Lower leg skin (tissue), 4 donors: ENCODE data around the gene ALPK1. TPM values are rescaled to one million over a fixed set of nuclear protein-coding genes. Genes with fewer than 3 reads are reported as not detected.
"Not testable (repeated sequence)": the region's sequence is repeated elsewhere in the genome, so short reads cannot be mapped to it uniquely, and the experiment has no call there.

Source experiments
- DNase-seq, 2 donors: peaks; one replicate each; pipeline ENCODE4 v3.0.0-alpha.2; 2019; ENCODE audit warnings: low spot score in 2 of 2
- H3K4me3 ChIP-seq: fragments of 200-600 bp; sonication (generic); 2 replicates; pipeline ENCODE4 v1.5.1; 2017; ENCODE audit warnings: mild to moderate bottlenecking, low read depth; ENCODE audit not compliant: poor library complexity, severe bottlenecking
- CTCF ChIP-seq, 3 donors: fragments of 450-650 bp; IDR thresholded peaks; one replicate each; pipeline ENCODE4 v1.5.1; 2016; ENCODE audit warnings: antibody characterized with exemption in 3 of 3, mild to moderate bottlenecking in 3 of 3, moderate library complexity in 2 of 3
- POLR2A ChIP-seq, 2 donors: fragments of 450-650 bp; IDR thresholded peaks; one replicate each; pipeline ENCODE4 v1.6.1; 2016 to 2017; ENCODE audit warnings: antibody characterized with exemption in 2 of 2, mild to moderate bottlenecking in 1 of 2, moderate library complexity in 1 of 2
- WGBS, 2 donors: methylation state at CpG; one replicate each; pipeline ENCODE4 v1.1.5; 2018; 5-methylcytosine and 5-hydroxymethylcytosine counted together
- intact Hi-C: fragments of 100-400 bp; cut with DNase I; formaldehyde crosslinking; loops from one replicate; pipeline ENCODE4 v1.15.0; 2023; ENCODE audit warnings: low total_unique reads
- total RNA-seq, 4 donors: library from RNA; depleted of rRNA; stranded (reverse); fragments of >200 nt; gene quantifications; one replicate each; pipeline ENCODE4 v1.1.0, GENCODE V29; 2016

The ALPK1 gene
- total RNA-seq, 4 donors from 2014 or later: 15.9 to 24.0 (median 19.7) TPM

GRCh38 chr4:112422644-112423043 lies 125.5 kb downstream of the ALPK1 start:
- DNase-seq: no peak
- WGBS, 2 donors: 81 to 89% methylated on average over 2 of the region's 2 CpGs
- intact Hi-C loops: no loop called here
- no peak overlapping the region for H3K4me3 ChIP-seq
- TF ChIP-seq POLR2A (IDR thresholded peaks at IDR 0.05) (no peak), CTCF (IDR thresholded peaks at IDR 0.05) (no peak)

GRCh38 chr4:112423591-112423990 lies 126.4 kb downstream of the ALPK1 start:
- WGBS, 2 donors: 94 to 100% methylated on average over 1 of the region's 1 CpG

GRCh38 chr4:112425823-112426222 lies 128.7 kb downstream of the ALPK1 start:
- intact Hi-C loops: no loop called here
- H3K4me3 ChIP-seq: no peak overlapping the region
- WGBS, 2 donors: 89 to 91% methylated on average over 4 of the region's 4 CpGs
- no peak for TF ChIP-seq POLR2A (IDR thresholded peaks at IDR 0.05)
- no peak for TF ChIP-seq CTCF (IDR thresholded peaks at IDR 0.05)
- no peak for DNase-seq

More at GRCh38 chr4:112423591-112423990, 126.4 kb downstream of the ALPK1 start:
- TF ChIP-seq CTCF (IDR thresholded peaks at IDR 0.05): no peak
- no peak for TF ChIP-seq POLR2A (IDR thresholded peaks at IDR 0.05)
- intact Hi-C loops: no loop called here
- DNase-seq: no peak
- no peak overlapping the region for H3K4me3 ChIP-seq

- H3K4me3 ChIP-seq: no peak overlapping the region
- 91% methylated on average over 3 of the region's 3 CpGs for WGBS, 2 donors
- no peak for DNase-seq
- TF ChIP-seq POLR2A (IDR thresholded peaks at IDR 0.05) (no peak), CTCF (IDR thresholded peaks at IDR 0.05) (no peak)
- intact Hi-C loops: no loop called here
These were observed 129.2 kb downstream of the ALPK1 start for GRCh38 chr4:112426416-112426815.

GRCh38 chr4:112431158-112431557 lies 134.0 kb downstream of the ALPK1 start:
- DNase-seq: no peak
- TF ChIP-seq CTCF (IDR thresholded peaks at IDR 0.05) (no peak), POLR2A (IDR thresholded peaks at IDR 0.05) (no peak)
- WGBS, 2 donors: 69 to 75% methylated on average over 4 of the region's 4 CpGs
- intact Hi-C loops: no loop called here
- no peak overlapping the region for H3K4me3 ChIP-seq

- no peak overlapping the region for H3K4me3 ChIP-seq
- no peak for DNase-seq
- no peak for TF ChIP-seq POLR2A (IDR thresholded peaks at IDR 0.05)
- TF ChIP-seq CTCF (IDR thresholded peaks at IDR 0.05): no peak
- intact Hi-C loops: no loop called here
- WGBS, 2 donors: 100% methylated on average over 1 of the region's 1 CpG
These were observed 139.8 kb downstream of the ALPK1 start for GRCh38 chr4:112436987-112437386.

- WGBS, 2 donors: 91 to 97% methylated on average over 2 of the region's 2 CpGs
- H3K4me3 ChIP-seq, intact Hi-C loops, DNase-seq: not testable (repeated sequence)
These were observed 145.1 kb downstream of the ALPK1 start for GRCh38 chr4:112442226-112442625.
